ENCODE measurements around the gene JAKMIP1. TPM values are rescaled to one million over a fixed set of nuclear protein-coding genes. Genes with fewer than 3 reads are reported as not detected.
A peak's percentile ranks its signal among the peaks of the same experiment; 100 is the strongest.

Gene JAKMIP1
- total RNA-seq, 1 experiment from 2014 or later: 0.21 TPM

DNA sequence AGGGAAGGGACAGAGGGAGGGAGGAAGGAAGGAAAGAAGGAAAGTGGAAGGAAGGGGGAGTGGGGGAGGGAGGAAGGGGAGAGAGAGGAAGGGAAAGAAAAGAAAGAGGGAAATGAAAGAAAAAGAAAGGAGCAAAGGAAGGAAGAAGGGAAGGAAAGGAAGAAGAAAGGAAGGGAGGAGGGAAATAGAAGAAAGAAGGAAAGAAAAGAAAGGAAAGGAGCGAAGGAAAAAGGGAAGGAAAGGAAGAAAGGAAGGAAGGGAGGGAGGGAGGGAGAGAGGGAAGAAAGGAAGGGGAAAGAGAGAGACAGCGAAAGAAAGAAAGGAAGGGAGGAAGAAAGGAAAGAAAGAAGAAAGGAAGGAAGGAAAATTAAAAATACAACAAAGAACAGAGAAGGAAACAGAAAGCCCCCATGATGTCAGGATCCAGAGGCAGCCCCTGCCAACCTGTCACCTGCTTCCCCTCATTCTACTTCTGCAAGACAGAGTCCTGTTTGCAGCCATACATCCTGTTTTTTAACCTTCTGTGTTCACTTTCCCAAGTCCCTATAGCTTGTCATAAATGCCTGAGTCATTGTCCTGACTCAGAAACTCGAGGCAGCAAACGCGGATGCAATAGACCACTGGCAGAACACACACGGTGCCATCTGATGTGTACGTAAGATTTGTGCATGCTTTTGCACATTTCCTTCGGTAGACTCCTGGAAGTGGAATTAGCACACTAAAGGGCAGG is 105.2 kb downstream of the JAKMIP1 start:
- peak; percentile 80 for DNase-seq (ENCODE audit: low spot score)

DNA sequence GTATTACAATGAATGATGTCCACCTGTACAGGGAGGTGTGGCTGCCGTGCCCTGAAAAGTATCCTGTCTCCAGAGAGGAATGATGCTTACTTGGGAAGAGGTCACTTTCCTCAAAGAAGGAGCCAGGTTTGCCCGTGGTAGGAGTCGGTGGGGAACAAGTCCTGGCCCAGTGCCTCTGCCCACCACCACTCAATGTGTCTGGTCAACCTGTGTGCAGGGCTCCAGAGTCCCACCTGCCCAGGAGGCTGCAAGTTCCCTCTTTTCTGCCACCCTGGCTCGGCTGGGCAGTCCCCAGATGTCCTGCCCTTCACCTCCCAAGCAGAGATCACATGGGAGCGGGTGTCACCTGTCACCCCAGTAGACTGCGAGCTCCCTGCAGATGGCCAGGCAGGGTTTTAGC is 106.7 kb downstream of the JAKMIP1 start:
- DNase-seq (ENCODE audit: low spot score): no peak

DNA sequence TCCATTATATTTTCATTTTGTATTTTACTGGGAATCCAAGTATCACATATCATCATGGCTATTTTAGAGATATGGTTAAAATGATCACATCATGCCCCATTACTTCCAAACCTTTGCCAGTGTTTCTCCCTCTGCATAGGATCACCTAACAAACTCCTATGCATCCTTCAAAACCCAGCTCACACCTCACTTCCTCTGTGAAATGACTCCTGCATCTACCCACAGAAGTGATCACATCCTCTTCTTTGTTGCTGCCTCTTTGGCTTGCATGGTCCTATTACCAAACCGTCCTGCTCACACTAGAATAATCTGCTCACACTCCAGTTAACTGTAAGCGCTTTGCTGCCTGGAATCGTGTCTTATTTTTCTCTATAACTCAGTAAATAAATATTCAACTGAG is 107.4 kb downstream of the JAKMIP1 start:
- DNase-seq (ENCODE audit: low spot score): no peak

DNA sequence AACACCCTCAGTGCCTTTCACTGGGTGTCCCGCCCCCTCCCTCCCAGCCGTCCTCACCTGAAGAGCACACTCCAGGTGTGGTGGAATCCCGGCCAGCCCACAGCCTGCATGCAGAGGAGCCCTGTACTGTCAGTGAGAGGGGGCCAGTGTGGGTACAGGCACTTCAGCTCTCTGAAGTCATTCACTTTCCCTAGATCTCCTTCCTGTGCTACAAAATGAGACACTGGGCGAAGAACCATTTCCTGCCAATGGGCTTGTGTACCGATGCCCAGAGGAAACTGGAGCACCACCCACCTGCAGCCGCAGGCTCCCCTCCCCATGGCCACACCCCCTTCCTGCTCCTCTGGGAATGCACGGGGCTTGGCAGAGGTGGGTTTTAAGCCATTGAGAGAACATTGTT is 108.2 kb downstream of the JAKMIP1 start:
- DNase-seq (ENCODE audit: low spot score): no peak

DNA sequence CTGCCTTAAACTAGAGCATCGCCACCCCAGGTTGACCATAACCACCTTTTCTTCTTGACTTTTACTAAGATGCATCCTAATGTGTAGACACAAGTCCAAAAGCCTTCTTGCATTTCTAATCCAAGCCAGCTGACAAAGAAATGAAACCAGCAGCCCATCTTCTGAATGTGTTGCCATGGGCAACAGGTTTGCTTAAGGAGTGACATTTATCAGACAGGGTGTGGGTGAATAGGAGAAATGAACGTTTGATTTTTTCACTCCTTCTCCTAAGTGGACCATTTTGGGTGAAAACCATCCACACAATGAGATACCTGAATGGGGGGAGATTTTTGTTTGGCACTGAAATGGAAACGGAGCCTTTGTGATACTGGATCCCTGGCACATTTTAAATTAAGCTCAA is 109.4 kb downstream of the JAKMIP1 start:
- no peak for DNase-seq (ENCODE audit: low spot score)

DNA sequence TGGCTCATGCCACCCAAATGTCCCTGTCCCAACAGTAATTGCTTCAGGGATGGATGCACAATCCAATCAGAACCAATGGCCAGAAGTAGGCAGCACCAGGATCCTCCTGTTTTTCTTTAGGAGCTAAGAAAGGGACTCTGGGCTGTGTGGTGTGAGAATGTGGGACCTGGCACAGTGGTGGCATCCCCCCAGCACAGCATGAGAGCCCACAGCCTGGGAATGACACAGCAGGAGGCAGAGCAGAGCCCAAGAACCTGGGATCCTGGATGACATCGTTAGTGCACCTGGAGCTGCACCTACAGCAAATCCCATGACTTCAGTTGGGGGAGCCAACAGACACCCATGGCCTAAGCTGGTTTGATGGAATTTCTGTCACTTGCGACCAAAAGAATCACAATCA is 111.4 kb downstream of the JAKMIP1 start:
- DNase-seq (ENCODE audit: low spot score): no peak

DNA sequence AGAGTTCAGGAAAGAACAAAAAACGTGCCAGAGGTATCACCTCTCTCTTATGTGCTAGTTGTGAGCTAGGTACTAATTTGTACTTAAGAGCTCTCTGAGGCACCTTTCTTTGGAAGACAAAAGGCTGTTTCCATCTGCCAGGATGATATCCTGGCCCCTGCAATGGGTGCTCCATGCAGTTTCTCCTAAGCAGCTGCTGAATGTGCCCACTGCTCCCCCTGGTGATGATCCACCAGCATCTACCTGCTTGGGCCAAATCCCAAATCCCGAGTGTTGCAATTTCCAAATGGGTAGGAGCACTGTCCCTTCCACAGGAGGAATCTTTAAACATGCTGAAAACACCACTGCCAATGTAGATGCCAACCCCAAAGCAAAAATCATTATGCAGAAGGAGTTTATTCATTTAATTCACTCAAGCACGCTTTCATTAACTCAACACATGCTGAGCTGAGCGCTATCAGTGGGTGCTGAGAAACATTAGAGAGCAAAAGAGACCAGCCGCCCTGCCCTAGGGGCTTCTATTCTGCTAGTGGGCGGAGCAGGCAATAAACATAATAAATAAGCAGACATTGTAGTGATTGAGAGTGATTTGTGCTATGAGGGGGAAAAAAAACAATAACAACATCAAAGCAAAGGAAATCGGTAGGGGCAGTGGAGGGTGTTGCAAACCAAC is 112.5 kb downstream of the JAKMIP1 start:
- peak; percentile 61 for DNase-seq (ENCODE audit: low spot score)

DNA sequence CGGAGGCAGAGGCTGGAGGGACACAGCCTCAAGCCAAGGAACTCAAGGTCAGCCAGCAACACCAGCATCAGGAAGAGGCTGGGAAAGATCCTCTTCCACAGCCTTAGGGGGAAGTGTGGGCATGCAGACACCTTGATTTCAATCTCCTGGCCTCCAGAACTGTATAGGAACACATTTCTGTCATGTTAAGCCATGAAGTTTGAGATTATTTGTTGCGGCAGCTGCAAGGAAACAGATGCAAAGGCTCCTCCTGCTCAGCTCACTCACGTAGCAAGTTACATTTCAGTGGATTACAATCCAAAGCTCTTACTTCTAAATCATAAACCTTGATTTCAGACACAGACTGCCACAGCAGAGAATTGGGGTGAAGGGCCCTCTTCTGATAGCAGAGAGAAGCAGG is 113.5 kb downstream of the JAKMIP1 start:
- no peak for DNase-seq (ENCODE audit: low spot score)

DNA sequence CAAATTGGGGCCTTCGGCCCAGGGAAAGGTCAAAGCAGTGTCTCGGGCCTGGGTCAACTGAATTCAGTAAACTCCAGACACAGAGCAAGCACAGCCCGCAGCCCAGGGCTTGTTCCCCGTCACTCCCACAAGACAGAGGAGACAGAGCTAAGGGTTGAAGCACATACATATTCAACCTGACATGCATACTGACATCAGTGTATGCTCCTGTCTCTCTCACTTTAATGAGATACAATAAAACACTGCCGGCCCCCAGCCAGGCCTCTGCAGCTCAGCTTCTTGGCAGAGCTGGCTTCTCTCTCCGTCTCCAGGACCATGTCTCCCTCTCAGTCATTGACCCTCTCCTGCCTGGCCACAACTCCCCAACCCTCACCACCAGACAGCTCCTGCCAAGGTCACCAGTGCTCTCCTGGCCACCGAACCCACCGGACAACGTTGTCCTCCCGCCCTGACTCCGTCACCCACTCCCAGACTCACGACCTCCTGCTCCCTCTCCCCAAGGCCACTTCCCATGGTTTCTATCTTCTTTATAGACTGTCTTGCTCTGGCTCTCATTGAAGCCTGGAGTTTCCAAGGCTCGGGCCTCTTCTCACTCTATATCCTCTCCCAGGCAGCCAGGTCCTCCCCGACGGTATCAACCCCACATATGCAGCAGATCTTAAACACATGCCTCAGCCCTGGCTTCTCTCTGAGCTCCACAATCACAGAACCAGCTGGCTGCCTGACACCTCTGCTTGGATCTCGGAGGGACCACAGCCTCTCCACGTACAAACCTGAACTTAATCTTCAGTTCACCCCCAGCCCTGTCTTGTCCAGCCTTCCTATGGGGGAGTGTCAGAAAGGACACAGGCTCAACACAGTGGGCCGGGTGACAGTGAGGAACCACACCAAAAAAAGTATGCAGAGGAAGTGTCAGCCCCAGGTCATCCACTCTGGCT is 114.4 kb downstream of the JAKMIP1 start:
- no peak for DNase-seq (ENCODE audit: low spot score)

DNA sequence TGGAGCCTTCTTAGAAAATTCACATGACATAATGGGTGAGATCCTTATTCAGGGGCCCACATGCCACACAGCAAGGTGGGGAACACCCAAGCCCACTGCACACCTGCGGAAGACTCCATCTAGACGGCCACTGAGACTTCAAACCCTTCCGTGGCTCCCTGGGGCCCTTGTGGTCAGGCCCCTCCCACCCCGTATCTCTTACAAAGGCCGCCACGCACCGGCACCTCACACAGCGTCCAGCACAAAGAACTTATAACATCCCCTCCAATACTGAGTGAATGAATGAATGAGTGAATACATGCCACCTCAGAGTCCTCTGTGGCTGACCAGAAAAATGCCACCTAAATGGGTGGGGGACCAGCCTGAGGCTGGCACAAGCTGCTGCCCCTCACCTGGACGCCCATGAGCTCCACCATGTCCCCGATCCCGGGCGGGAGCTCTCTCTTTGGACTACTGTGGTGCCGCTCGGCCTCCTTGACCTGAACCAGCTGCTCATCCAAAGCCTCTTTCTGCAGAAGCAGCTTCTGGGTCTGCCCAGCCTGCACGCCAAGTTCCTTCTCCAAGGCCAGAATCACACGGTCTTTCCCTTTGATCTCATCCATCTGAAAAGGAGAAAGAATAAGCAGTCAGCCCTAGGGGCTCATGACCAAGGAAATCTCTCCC is 115.2 kb downstream of the JAKMIP1 start:
- DNase-seq (ENCODE audit: low spot score): no peak

DNA sequence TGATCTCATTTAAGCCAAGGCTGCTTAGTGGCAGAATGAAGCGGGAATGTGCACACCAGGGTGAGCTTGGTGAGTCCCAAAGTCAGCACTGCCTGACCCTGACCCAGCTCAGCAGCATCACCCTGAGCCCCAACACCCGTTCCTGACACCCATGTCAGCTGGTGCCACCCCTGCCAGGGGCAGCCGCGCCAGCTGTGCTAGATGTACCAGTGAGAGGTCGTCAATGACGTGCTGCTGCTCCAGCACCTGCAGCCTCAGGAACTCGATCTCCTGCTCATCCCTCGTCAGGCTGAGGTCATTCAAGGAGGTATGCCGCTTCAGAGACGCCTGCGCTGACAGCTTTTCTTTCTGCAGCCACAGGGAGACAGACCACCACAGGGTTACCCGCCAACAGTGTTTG is 120.4 kb downstream of the JAKMIP1 start:
- no peak for DNase-seq (ENCODE audit: low spot score)

DNA sequence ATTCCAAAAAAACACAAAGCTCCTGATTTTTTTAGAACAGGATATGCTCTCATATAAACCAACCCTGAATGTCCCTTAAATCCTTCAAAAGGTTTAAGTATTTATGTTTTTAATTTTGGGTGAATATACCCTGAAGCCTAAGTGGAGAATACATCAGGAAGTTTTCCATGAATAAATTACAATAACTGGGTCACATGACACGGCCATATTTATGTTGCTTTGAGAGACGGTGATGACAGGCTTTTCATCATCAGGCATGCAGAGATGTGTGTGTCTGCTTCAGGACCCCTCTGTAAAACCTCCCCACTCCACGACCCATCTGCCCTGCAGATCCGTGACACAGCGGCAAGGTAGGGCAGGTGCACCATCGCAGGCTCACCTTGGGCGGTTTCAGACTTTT is 121.8 kb downstream of the JAKMIP1 start:
- DNase-seq (ENCODE audit: low spot score): no peak

DNA sequence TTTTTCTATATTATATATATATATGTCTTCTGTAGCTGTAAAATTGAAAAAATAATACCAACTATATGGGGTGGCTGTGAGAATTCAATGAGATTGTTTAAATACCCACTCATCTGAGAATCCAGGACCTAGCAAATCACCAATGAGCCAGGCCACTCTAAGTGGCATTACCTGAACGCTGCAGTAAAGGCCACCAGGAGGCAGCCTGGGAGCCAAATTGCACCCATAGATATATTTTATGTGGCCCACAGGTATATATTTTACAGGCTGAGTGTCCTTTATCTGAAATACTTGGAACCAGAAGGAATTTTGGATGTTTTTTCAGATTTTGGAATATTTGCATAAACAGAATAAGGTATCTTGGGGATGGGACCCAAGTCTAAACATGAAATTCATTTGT is 124.0 kb downstream of the JAKMIP1 start:
- DNase-seq (ENCODE audit: low spot score): no peak

DNA sequence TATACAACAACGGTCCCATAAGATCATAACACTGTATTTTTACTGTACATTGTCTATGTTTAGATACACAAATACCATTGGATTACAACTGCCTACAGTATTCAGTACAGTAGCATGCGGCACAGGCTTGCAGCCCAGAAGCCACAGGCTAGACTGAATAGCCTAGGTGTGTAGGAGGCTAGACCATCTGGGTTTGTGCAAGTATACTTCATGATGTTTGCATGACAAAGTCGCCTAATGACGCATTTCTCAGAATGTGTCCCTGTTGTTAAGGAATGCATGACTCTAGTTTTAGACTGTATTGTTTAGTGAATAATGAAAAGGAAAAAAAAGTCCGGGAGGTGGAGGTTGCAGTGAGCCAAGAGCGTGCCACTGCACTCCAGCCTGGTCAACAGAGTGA is 125.6 kb downstream of the JAKMIP1 start:
- DNase-seq (ENCODE audit: low spot score): no peak

DNA sequence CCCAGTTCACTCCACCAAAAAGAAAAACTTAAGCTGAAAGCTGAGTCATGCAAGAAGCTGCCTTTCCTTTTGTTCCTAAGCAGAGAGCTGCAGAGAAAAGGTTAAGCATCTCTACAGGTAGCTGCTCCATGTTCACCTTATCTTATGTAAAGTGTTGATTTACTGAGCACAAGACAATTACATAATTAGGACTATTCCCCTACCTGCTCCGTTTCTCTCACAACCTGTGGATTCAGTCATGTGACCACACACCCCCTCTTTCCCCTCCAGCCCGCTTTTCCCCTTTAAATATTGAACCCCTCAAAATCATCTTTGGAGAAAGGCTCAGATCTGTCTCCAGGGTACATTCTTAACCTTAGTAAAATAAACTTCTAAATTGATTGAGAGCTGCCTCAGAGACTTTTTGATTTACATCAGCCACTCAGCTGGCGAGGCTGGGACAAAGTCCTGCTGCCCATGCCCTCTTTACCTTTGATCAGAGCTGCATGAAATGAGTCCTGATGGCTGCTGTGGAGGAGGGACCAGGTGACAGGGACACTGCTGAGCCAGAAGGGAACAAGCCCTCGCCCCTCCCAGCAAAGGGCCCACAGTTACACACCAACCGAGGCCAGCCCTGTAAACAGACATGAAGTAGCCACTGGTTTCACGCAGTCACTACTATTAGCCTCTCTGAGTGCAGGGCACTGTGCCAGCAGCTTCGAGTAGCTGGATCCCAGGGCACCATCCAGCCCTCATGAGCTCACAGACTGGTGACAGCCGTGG is 128.2 kb downstream of the JAKMIP1 start:
- DNase-seq (ENCODE audit: low spot score): peak; percentile 23

DNA sequence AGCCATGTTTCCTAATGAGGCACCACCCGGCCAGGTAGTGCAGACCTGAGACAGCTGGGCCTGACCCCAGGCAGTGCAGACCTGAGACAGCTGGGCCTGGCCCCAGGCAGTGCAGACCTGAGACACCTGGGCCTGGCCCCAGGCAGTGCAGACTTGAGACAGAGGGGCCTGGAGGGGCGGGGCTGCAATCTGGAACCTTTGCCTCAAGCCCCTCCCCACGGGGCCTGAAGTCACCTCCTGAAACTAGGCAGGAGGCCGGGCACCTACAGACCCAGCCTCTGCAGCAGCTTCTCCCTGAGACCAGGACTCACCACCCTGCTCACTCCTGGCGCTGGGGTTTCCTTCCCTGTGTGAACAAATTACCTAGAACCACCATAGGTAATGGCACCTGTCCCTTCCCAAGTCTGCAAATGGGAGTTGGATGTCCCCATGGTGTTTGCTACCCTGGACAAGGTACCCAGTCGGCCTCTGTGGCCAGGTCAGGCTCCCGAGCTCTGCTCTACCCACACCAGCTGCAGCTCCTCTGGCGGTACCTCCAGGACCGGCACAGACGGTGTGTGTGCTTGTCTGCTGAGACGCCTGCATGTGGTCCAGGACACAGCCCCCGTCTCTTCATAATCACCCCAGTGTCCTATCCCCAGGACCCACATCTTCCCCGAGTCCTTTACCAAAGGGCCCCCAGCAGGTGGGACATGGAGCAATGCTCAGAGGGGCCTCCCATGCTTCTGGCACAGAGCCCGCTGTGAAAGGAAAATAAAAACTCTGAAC is 129.0 kb downstream of the JAKMIP1 start:
- DNase-seq (ENCODE audit: low spot score): no peak

DNA sequence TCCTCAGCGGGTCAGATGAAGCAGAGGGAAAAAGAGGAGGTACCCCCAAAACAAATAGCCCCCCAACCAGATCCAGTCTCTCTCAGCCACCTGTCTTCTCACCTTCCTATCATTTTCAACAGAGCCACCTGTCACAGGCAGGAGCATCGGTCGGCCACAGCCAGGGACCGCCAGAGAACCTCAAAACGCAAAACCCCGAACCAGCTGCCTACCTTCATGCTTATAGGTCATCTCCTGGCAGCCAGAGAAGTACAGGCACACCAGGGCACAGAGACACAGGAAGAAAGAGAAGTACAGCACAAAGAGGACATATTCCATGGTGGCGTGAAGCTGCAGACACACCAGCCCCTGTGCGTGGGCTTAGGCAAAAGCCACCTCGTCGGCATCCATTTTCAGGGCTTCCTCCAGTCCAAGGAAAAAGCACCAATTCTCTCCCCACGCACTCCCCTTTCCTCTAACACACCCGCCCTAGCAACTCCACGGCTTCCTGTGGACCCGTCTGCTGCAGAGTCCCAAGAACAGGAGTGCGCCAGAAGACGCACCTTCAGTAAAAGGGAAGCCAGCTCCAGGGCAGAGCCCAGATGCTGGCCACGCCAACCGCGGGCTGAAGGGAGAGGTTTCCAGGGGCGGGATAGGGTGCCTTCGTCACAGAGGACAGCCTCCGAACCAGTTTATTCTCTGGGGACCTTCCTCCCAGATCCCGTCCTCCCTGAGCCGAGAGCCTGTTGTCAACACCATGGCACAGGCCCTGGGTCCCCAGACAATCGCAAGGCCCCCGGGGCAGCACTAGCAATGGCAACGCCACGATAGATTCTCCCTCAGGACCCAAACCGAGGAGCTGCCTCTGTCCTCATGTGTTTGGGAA is 130.3 kb downstream of the JAKMIP1 start:
- no peak for DNase-seq (ENCODE audit: low spot score)

DNA sequence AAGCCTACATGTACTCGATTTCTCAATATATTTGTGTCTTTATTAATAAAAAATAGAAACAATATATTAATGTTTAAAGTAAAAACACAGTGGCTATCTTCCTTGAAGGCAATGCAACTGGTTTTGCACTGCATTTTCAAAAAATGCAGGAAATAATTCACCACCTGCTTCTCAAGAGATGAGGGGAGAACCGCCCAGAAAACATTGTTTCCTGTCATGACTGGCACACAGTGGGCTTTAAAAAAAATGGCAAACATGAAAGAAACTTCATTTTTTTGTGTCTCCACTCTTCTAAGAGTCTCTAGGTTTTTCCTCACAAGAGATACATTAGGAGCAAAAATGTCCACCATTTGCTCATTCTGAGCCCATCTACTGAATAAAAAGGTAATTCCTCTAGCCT is 131.4 kb downstream of the JAKMIP1 start:
- DNase-seq (ENCODE audit: low spot score): no peak

DNA sequence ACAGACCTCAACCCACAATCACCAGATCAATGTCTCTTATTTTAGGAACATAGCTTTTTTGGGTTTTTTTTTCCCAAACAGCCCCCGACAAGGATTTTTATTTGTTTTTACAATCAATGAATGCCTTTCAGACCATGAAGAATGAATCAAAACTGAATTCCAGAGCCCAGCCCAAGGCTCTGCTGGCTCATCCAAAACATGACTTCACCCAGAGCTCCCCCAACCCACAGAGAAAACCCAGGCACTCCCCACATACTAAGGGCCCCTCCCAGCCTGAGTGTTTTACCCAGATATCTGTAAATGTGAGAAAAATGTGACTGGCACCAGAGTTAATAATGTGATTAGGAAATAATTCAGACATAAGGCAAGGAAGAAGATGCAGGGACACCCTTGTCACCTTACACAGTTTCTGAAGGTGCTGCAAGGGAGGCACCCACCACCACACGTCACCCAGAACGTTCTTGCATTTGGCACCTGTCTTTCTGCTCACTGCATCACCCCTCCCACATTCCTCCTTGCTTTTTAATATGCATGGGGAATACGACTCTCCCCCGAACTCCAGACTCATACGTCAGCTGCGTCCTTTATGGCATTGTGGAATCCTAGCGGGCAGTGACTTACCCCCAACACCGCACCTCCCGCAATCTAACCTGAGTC is 134.3 kb downstream of the JAKMIP1 start:
- no peak for DNase-seq (ENCODE audit: low spot score)

Data from H4 (cell line).